Measurements from ENCODE around the gene GJD3.
A peak's percentile ranks its signal among the peaks of the same experiment; 100 is the strongest.
"Not testable (repeated sequence)": the region's sequence is repeated elsewhere in the genome, so short reads cannot be mapped to it uniquely, and the experiment has no call there.

The GJD3 gene, protein sequence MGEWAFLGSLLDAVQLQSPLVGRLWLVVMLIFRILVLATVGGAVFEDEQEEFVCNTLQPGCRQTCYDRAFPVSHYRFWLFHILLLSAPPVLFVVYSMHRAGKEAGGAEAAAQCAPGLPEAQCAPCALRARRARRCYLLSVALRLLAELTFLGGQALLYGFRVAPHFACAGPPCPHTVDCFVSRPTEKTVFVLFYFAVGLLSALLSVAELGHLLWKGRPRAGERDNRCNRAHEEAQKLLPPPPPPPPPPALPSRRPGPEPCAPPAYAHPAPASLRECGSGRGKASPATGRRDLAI

DNA sequence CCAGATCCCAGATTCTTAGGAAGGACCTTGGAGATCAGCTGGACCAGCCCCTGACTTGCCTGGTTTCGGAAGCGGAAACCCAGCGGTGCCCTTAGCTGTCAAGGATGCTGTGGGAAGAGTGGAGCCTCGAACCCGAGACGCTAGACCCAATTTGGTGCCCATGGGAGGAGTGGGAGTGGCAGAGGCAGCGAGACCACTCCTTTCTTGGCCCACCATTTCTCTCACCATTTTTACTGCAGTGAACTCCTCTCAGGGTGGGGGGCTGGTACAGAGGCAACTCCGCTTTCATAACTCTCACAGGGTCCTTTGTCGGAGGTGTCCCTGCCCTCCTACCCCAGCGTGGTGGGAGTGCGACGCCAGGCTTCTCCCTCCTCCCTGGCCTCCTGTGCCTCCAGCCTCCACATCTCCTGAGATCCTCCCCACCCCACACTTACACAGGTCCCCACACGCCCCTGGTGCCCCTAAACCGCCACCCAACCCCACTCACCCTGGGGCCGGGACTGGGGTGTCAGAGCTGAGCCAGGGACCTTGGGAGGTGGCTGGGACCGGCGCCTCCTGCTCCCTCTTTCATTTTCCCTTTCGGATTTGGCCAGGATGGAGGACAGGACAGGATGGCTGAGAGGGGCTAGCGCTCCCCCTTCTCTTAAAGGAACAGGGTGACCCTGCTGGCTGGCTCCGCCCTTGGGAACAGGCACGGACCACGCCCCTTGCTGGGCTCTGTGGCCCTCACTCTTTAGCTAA, at the start of gene GJD3:
TSS of gene GJD3 (minus strand) at position 617 of the 741 bp plus-strand sequence. CDS start 922 bp downstream, outside the sequence.
- no peaks in the 10 kb centered on the region for H3K4me1 ChIP-seq (ENCODE audit: insufficient read depth, low read length, poor library complexity, severe bottlenecking)
- no peak within 1 kb of the TSS for H3K4me3 ChIP-seq (ENCODE audit: low read length, poor library complexity, severe bottlenecking)
- H3K9me3 ChIP-seq (ENCODE audit: insufficient read depth, low read depth, low read length): no peaks in the 10 kb centered on the region
- H3K9ac ChIP-seq (ENCODE audit: low read depth, low read length, poor library complexity, severe bottlenecking): no peak within 1 kb of the TSS
- H3K27me3 ChIP-seq (ENCODE audit: insufficient read depth, low read length, poor library complexity, severe bottlenecking): no peaks in the 10 kb centered on the region
- no peaks in the 10 kb centered on the region for H3F3A ChIP-seq (ENCODE audit: low read depth)
- no peak for TF ChIP-seq EZH2phosphoT487 (IDR thresholded peaks at IDR 0.05; ENCODE audit: borderline replicate concordance)
- TF ChIP-seq, protein P1, sequence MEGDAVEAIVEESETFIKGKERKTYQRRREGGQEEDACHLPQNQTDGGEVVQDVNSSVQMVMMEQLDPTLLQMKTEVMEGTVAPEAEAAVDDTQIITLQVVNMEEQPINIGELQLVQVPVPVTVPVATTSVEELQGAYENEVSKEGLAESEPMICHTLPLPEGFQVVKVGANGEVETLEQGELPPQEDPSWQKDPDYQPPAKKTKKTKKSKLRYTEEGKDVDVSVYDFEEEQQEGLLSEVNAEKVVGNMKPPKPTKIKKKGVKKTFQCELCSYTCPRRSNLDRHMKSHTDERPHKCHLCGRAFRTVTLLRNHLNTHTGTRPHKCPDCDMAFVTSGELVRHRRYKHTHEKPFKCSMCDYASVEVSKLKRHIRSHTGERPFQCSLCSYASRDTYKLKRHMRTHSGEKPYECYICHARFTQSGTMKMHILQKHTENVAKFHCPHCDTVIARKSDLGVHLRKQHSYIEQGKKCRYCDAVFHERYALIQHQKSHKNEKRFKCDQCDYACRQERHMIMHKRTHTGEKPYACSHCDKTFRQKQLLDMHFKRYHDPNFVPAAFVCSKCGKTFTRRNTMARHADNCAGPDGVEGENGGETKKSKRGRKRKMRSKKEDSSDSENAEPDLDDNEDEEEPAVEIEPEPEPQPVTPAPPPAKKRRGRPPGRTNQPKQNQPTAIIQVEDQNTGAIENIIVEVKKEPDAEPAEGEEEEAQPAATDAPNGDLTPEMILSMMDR (conservative IDR thresholded peaks at IDR 0.05; ENCODE audit: low read length): no peak
- H3K9me2 ChIP-seq (replicated peaks; ENCODE audit: low read depth, low read length): no peaks in the 10 kb centered on the region
- H3K36me3 ChIP-seq (ENCODE audit: insufficient read depth, low read length): no peaks in the 10 kb centered on the region
- H2AFZ ChIP-seq (ENCODE audit: low read length): no peak within 1 kb of the TSS
- H3K79me2 ChIP-seq (ENCODE audit: insufficient read depth, low read length): no peaks in the 10 kb centered on the region
- no peaks in the 10 kb centered on the region for H4K20me1 ChIP-seq (ENCODE audit: insufficient read depth, low read length, poor library complexity, severe bottlenecking)
- no peak within 1 kb of the TSS for H3K4me2 ChIP-seq (ENCODE audit: low read depth, low read length, poor library complexity, severe bottlenecking)

DNA sequence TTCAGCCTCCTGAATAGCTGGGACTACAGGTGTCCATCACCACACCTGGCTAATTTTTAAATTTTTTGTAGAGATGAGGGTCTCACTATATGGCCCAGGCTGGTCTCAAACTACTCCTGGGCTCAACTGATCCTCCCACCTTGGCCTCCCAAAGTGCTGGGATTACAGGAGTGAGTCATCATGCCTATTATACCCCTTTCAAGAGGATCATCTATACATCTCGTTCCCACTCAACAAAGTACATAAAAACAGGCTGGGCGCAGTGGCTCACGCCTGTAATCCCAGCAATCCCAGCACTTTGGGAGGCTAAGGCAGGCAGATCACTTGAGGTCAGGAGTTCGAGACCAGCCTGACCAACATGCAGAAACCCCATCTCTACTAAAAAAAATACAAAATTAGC, 49.8 kb upstream of the GJD3 start:
- H3F3A ChIP-seq (ENCODE audit: low read depth); H3K9me2 ChIP-seq (replicated peaks; ENCODE audit: low read depth, low read length); H2AFZ ChIP-seq (ENCODE audit: low read length); H3K27me3 ChIP-seq (ENCODE audit: insufficient read depth, low read length, poor library complexity, severe bottlenecking); H3K9me3 ChIP-seq (ENCODE audit: insufficient read depth, low read depth, low read length): not testable (repeated sequence)
- H3K79me2 ChIP-seq (ENCODE audit: insufficient read depth, low read length): peaks cover 84% of the 10 kb centered on the region
- peaks cover 59% of the 10 kb centered on the region for H4K20me1 ChIP-seq (ENCODE audit: insufficient read depth, low read length, poor library complexity, severe bottlenecking)
- peaks cover 51% of the 10 kb centered on the region for H3K4me1 ChIP-seq (ENCODE audit: insufficient read depth, low read length, poor library complexity, severe bottlenecking)
- peak overlapping the region; percentile 47 for H3K9ac ChIP-seq (ENCODE audit: low read depth, low read length, poor library complexity, severe bottlenecking)
- peak overlapping the region; percentile 95 for H3K4me3 ChIP-seq (ENCODE audit: low read length, poor library complexity, severe bottlenecking)
- H3K4me2 ChIP-seq (ENCODE audit: low read depth, low read length, poor library complexity, severe bottlenecking): peak overlapping the region; percentile 95
- H3K36me3 ChIP-seq (ENCODE audit: insufficient read depth, low read length): peaks cover 55% of the 10 kb centered on the region

DNA sequence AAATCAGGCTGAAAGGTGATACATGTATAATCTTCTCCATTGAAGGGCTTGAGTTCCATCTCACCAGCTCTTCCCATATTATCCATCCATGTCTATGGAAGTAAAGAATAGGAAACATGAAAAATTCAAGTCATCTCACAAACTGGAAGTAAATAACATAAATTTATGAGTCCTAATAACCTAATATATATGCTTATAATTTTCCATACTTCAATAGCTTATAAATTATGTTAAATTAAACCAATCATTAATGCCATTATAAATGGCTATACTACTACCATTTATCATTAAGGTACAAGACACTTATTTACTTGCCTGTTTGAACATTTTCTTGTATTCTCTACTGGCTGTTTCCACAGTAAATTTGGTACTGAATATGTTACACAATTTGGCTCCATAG, 48.3 kb upstream of the GJD3 start:
- H3K9me3 ChIP-seq (ENCODE audit: insufficient read depth, low read depth, low read length): no peaks in the 10 kb centered on the region
- peaks cover 68% of the 10 kb centered on the region for H4K20me1 ChIP-seq (ENCODE audit: insufficient read depth, low read length, poor library complexity, severe bottlenecking)
- peaks cover 48% of the 10 kb centered on the region for H3K4me1 ChIP-seq (ENCODE audit: insufficient read depth, low read length, poor library complexity, severe bottlenecking)
- no peaks in the 10 kb centered on the region for H3K9me2 ChIP-seq (replicated peaks; ENCODE audit: low read depth, low read length)
- peaks cover 65% of the 10 kb centered on the region for H3K36me3 ChIP-seq (ENCODE audit: insufficient read depth, low read length)
- H3K9ac ChIP-seq (ENCODE audit: low read depth, low read length, poor library complexity, severe bottlenecking): no peak overlapping the region
- peak overlapping the region; percentile 95 for H3K4me2 ChIP-seq (ENCODE audit: low read depth, low read length, poor library complexity, severe bottlenecking)
- H3K27me3 ChIP-seq (ENCODE audit: insufficient read depth, low read length, poor library complexity, severe bottlenecking): no peaks in the 10 kb centered on the region
- no peaks in the 10 kb centered on the region for H3F3A ChIP-seq (ENCODE audit: low read depth)
- H3K79me2 ChIP-seq (ENCODE audit: insufficient read depth, low read length): peaks cover 95% of the 10 kb centered on the region
- H2AFZ ChIP-seq (ENCODE audit: low read length): no peak overlapping the region
- peak overlapping the region; percentile 36 for H3K4me3 ChIP-seq (ENCODE audit: low read length, poor library complexity, severe bottlenecking)
- no peak for TF ChIP-seq EZH2phosphoT487 (IDR thresholded peaks at IDR 0.05; ENCODE audit: borderline replicate concordance)
- TF ChIP-seq, protein P1 (conservative IDR thresholded peaks at IDR 0.05; ENCODE audit: low read length): no peak
